CD4-positive, alpha-beta T cell treated with Interleukin-15 for 1 hour (primary cell): ENCODE data around the gene LSAMP.
"Not testable (repeated sequence)": the region's sequence is repeated elsewhere in the genome, so short reads cannot be mapped to it uniquely, and the experiment has no call there.

ENCODE experiments used
- DNase-seq: peaks from one replicate; pipeline ENCODE4 v3.0.0-alpha.2; 2020

LSAMP gene

GRCh38 chr3:116097226-116097625 is 348.1 kb downstream of the LSAMP start:
- no peak for DNase-seq

GRCh38 chr3:116096631-116097030 is 348.7 kb downstream of the LSAMP start:
- DNase-seq, result no peak

GRCh38 chr3:116093374-116093773 is 351.9 kb downstream of the LSAMP start:
- DNase-seq, result no peak

- no peak for DNase-seq
Observed at GRCh38 chr3:116087426-116087825, 357.9 kb downstream of the LSAMP start.

- DNase-seq, result no peak
Observed at GRCh38 chr3:116084999-116085791, 360.1 kb downstream of the LSAMP start.

- DNase-seq, result no peak
Observed at GRCh38 chr3:116083683-116084082, 361.6 kb downstream of the LSAMP start.

GRCh38 chr3:116078561-116078960 is 366.7 kb downstream of the LSAMP start:
- no peak for DNase-seq

- no peak for DNase-seq
Observed at GRCh38 chr3:116077557-116077956, 367.7 kb downstream of the LSAMP start.

GRCh38 chr3:116077059-116077458 is 368.2 kb downstream of the LSAMP start:
- DNase-seq, result no peak

- DNase-seq, result not testable (repeated sequence)
Observed at GRCh38 chr3:116070516-116071278, 374.6 kb downstream of the LSAMP start.

- DNase-seq, result no peak
Observed at GRCh38 chr3:116070061-116070460, 375.2 kb downstream of the LSAMP start.

GRCh38 chr3:116069024-116069423 is 376.3 kb downstream of the LSAMP start:
- no peak for DNase-seq

GRCh38 chr3:116067326-116067725 is 378.0 kb downstream of the LSAMP start:
- no peak for DNase-seq

- no peak for DNase-seq
Observed at GRCh38 chr3:116065501-116065900, 379.8 kb downstream of the LSAMP start.

GRCh38 chr3:116064646-116065045 is 380.6 kb downstream of the LSAMP start:
- DNase-seq, result no peak

- no peak for DNase-seq
Observed at GRCh38 chr3:116059421-116060096, 385.7 kb downstream of the LSAMP start.

- DNase-seq, result no peak
Observed at GRCh38 chr3:116058844-116059243, 386.4 kb downstream of the LSAMP start.

- no peak for DNase-seq
Observed at GRCh38 chr3:116057400-116058006, 387.8 kb downstream of the LSAMP start.

GRCh38 chr3:116056280-116056679 is 389.0 kb downstream of the LSAMP start:
- no peak for DNase-seq

GRCh38 chr3:116053017-116053416 is 392.3 kb downstream of the LSAMP start:
- no peak for DNase-seq

- DNase-seq, result no peak
Observed at GRCh38 chr3:116052602-116053001, 392.7 kb downstream of the LSAMP start.

- no peak for DNase-seq
Observed at GRCh38 chr3:116051586-116051985, 393.7 kb downstream of the LSAMP start.

GRCh38 chr3:116051040-116051439 is 394.2 kb downstream of the LSAMP start:
- DNase-seq, result no peak
